ENCODE data around the gene AJM1.
"Not testable (repeated sequence)": the region's sequence is repeated elsewhere in the genome, so short reads cannot be mapped to it uniquely, and the experiment has no call there.

The AJM1 gene

GRCh38 chr9:136882109-136882946 is 40.0 kb downstream of the AJM1 start:
- DNase-seq: peak; percentile 91

- DNase-seq: not testable (repeated sequence)
These were observed 40.6 kb downstream of the AJM1 start for GRCh38 chr9:136882947-136883283.

- not testable (repeated sequence) for DNase-seq
These were observed 41.4 kb downstream of the AJM1 start for GRCh38 chr9:136883670-136884069.

- DNase-seq: peak; percentile 99
These were observed 43.8 kb downstream of the AJM1 start, which contains the start of gene TRAF2 for GRCh38 chr9:136885950-136886578. TRAF2 (plus strand) TSS chr9:136886516; CDS start chr9:136898741, 12,225 bp downstream.

- peak; percentile 85 for DNase-seq
These were observed 44.6 kb downstream of the AJM1 start for GRCh38 chr9:136886610-136887597.

GRCh38 chr9:136888454-136888853 is 46.2 kb downstream of the AJM1 start:
- DNase-seq: no peak

- no peak for DNase-seq
These were observed 47.6 kb downstream of the AJM1 start for GRCh38 chr9:136889858-136890257.

GRCh38 chr9:136890661-136891060 is 48.4 kb downstream of the AJM1 start:
- DNase-seq: no peak

All from CD4-positive, alpha-beta T cell treated with Interleukin-12 subunit alpha and Interleukin-12 subunit beta, for 1 hour (primary cell).